ENCODE data around the gene CNDP1. TPM values are rescaled to one million over a fixed set of nuclear protein-coding genes. Genes with fewer than 3 reads are reported as not detected.

Gene CNDP1
- polyA plus RNA-seq, 3 donors: not detected

GRCh38 chr18:74632856-74633255 is 98.6 kb downstream of the CNDP1 start:
- H3K4me1 Mint-ChIP-seq: peaks cover 46% of the 10 kb centered on the region
- TF ChIP-seq CTCF (IDR thresholded peaks at IDR 0.05): no peak
- peaks cover 0 to 1% (median 0%) of the 10 kb centered on the region in 3 donors for H3K27me3 Mint-ChIP-seq (ENCODE audit: low read depth in 3 of 3)
- WGBS (ENCODE audit: insufficient coverage): 100% methylated on average over 2 of the region's 4 CpGs
- Histone ChIP-seq H3K9ac (ENCODE audit: insufficient read depth, low read length, poor library complexity, severe bottlenecking) (no peak overlapping the region), H3K4me1 (ENCODE audit: control insufficient read depth in 1 of 2, insufficient read depth in 2 of 2, low read length in 2 of 2) (peaks cover 35 to 46% of the 10 kb centered on the region in 2 donors), H3K27me3 (ENCODE audit: control insufficient read depth in 2 of 2, insufficient read depth in 2 of 2, low read length in 2 of 2) (no peaks in the 10 kb centered on the region), H3K9me3 (replicated peaks in 1 of 2; ENCODE audit: control insufficient read depth in 1 of 2, insufficient read depth in 1 of 2, low read length in 2 of 2) (no peaks in the 10 kb centered on the region), H3K79me2 (ENCODE audit: insufficient read depth, low read length) (peaks cover 13% of the 10 kb centered on the region), H3K4me2 (replicated peaks; ENCODE audit: extremely low read depth, low read length, poor library complexity, severe bottlenecking) (no peak overlapping the region), H2AFZ (ENCODE audit: insufficient read depth, low read depth, low read length, poor library complexity, severe bottlenecking) (no peak overlapping the region), H3K4me3 (replicated peaks in 1 of 3; ENCODE audit: low read depth in 2 of 3, low read length in 3 of 3) (no peak overlapping the region), H4K20me1 (ENCODE audit: insufficient read depth, low read length) (no peaks in the 10 kb centered on the region), H3K36me3 (replicated peaks in 1 of 2; ENCODE audit: control insufficient read depth in 1 of 2, insufficient read depth in 2 of 2, low read length in 2 of 2) (peaks cover 3 to 29% of the 10 kb centered on the region in 2 donors), H3K27ac (ENCODE audit: low read depth in 1 of 2, low read length in 2 of 2) (peak overlapping the region in 1 of 2 donors; percentile 49)
- peaks cover 34 to 35% of the 10 kb centered on the region in 2 donors for H3K36me3 Mint-ChIP-seq
- DNase-seq: no peak
- H3K27ac Mint-ChIP-seq: peak overlapping the region in 1 of 7 donors; percentile 86
- peaks cover 0 to 2% (median 0%) of the 10 kb centered on the region in 7 donors for H3K9me3 Mint-ChIP-seq
- intact Hi-C loops (cut with micrococcal nuclease): no loop called here
- no peak overlapping the region for H3K4me3 Mint-ChIP-seq

- Histone ChIP-seq H3K36me3 (replicated peaks in 1 of 2; ENCODE audit: control insufficient read depth in 1 of 2, insufficient read depth in 2 of 2, low read length in 2 of 2) (peaks cover 3 to 29% of the 10 kb centered on the region in 2 donors), H3K79me2 (ENCODE audit: insufficient read depth, low read length) (peaks cover 10% of the 10 kb centered on the region), H3K27ac (ENCODE audit: low read depth in 1 of 2, low read length in 2 of 2) (no peak overlapping the region), H2AFZ (ENCODE audit: insufficient read depth, low read depth, low read length, poor library complexity, severe bottlenecking) (no peak overlapping the region), H3K27me3 (ENCODE audit: control insufficient read depth in 2 of 2, insufficient read depth in 2 of 2, low read length in 2 of 2) (no peaks in the 10 kb centered on the region), H3K4me1 (ENCODE audit: control insufficient read depth in 1 of 2, insufficient read depth in 2 of 2, low read length in 2 of 2) (peaks cover 35 to 51% of the 10 kb centered on the region in 2 donors), H3K9ac (ENCODE audit: insufficient read depth, low read length, poor library complexity, severe bottlenecking) (no peak overlapping the region), H3K9me3 (replicated peaks in 1 of 2; ENCODE audit: control insufficient read depth in 1 of 2, insufficient read depth in 1 of 2, low read length in 2 of 2) (no peaks in the 10 kb centered on the region), H3K4me2 (replicated peaks; ENCODE audit: extremely low read depth, low read length, poor library complexity, severe bottlenecking) (no peak overlapping the region), H4K20me1 (ENCODE audit: insufficient read depth, low read length) (no peaks in the 10 kb centered on the region), H3K4me3 (replicated peaks in 1 of 3; ENCODE audit: low read depth in 2 of 3, low read length in 3 of 3) (no peak overlapping the region)
- Mint-ChIP-seq H3K36me3 (peaks cover 36% of the 10 kb centered on the region in 2 donors), H3K27ac (peak overlapping the region in 5 of 7 donors; percentile 13 to 80 (median 40)), H3K4me3 (no peak overlapping the region), H3K9me3 (peaks cover 0 to 2% (median 0%) of the 10 kb centered on the region in 7 donors), H3K27me3 (ENCODE audit: low read depth in 3 of 3) (peaks cover 0 to 1% (median 0%) of the 10 kb centered on the region in 3 donors), H3K4me1 (peaks cover 51% of the 10 kb centered on the region)
- DNase-seq: no peak
- intact Hi-C loops (cut with micrococcal nuclease): no loop called here
- TF ChIP-seq CTCF (IDR thresholded peaks at IDR 0.05): no peak
- WGBS (ENCODE audit: insufficient coverage): 100% methylated on average over 11 of the region's 13 CpGs
These were observed 99.5 kb downstream of the CNDP1 start for GRCh38 chr18:74633652-74634352.
